Measurements from ENCODE around the gene RAB5B. TPM values are rescaled to one million over a fixed set of nuclear protein-coding genes. Genes with fewer than 3 reads are reported as not detected.

Gene RAB5B
- polyA plus RNA-seq, 3 donors, result 44.0 to 63.0 (median 48.5) TPM

DNA sequence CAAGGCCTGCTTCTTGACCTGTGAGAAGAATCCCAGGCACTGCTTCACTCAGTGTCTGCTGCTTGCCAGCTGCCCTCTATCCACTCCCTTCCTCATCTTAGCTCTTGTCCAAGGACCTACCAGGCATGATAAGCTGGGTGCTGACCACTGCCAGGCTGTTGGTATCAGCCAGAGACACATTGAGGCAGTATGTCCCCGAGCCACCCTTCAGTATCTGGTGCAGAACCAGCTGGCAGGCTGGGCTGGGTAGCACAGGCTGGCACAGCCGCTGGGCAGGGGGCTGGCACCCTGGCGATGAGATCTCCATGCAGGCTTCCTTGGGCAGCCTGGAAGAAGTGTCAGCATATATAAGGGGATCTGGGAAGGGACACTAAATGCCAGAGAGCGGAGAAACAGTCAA is 18.5 kb upstream of the RAB5B start:
- peaks cover 0 to 7% (median 1%) of the 10 kb centered on the region in 3 donors for H3K27me3 Mint-ChIP-seq (ENCODE audit: low read depth in 3 of 3)
- peaks cover 2% of the 10 kb centered on the region for H3K4me1 Mint-ChIP-seq
- H3K27ac ChIP-seq (ENCODE audit: low read depth in 1 of 2, low read length in 2 of 2), result no peak overlapping the region
- H2AFZ ChIP-seq (ENCODE audit: insufficient read depth, low read depth, low read length, poor library complexity, severe bottlenecking), result no peak overlapping the region
- no peak overlapping the region for H3K9ac ChIP-seq (ENCODE audit: insufficient read depth, low read length, poor library complexity, severe bottlenecking)
- no peaks in the 10 kb centered on the region for H4K20me1 ChIP-seq (ENCODE audit: insufficient read depth, low read length)
- H3K27ac Mint-ChIP-seq, result peak overlapping the region in 4 of 7 donors; percentile 43 to 70 (median 56)
- no peaks in the 10 kb centered on the region for H3K79me2 ChIP-seq (ENCODE audit: insufficient read depth, low read length)
- no peaks in the 10 kb centered on the region for H3K9me3 Mint-ChIP-seq
- TF ChIP-seq, protein P1, sequence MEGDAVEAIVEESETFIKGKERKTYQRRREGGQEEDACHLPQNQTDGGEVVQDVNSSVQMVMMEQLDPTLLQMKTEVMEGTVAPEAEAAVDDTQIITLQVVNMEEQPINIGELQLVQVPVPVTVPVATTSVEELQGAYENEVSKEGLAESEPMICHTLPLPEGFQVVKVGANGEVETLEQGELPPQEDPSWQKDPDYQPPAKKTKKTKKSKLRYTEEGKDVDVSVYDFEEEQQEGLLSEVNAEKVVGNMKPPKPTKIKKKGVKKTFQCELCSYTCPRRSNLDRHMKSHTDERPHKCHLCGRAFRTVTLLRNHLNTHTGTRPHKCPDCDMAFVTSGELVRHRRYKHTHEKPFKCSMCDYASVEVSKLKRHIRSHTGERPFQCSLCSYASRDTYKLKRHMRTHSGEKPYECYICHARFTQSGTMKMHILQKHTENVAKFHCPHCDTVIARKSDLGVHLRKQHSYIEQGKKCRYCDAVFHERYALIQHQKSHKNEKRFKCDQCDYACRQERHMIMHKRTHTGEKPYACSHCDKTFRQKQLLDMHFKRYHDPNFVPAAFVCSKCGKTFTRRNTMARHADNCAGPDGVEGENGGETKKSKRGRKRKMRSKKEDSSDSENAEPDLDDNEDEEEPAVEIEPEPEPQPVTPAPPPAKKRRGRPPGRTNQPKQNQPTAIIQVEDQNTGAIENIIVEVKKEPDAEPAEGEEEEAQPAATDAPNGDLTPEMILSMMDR (IDR thresholded peaks at IDR 0.05), result no peak
- peaks cover 35 to 38% of the 10 kb centered on the region in 2 donors for H3K36me3 ChIP-seq (replicated peaks in 1 of 2; ENCODE audit: control insufficient read depth in 1 of 2, insufficient read depth in 2 of 2, low read length in 2 of 2)
- intact Hi-C loops (cut with micrococcal nuclease), result no loop called here
- DNase-seq, result no peak
- no peaks in the 10 kb centered on the region for H3K27me3 ChIP-seq (ENCODE audit: control insufficient read depth in 2 of 2, insufficient read depth in 2 of 2, low read length in 2 of 2)
- WGBS (ENCODE audit: insufficient coverage), result 93% methylated on average over 3 of the region's 4 CpGs
- H3K4me3 ChIP-seq (replicated peaks in 1 of 3; ENCODE audit: low read depth in 2 of 3, low read length in 3 of 3), result no peak overlapping the region
- H3K36me3 Mint-ChIP-seq, result peaks cover 37 to 42% of the 10 kb centered on the region in 2 donors
- no peak overlapping the region for H3K4me2 ChIP-seq (replicated peaks; ENCODE audit: extremely low read depth, low read length, poor library complexity, severe bottlenecking)
- no peak overlapping the region for H3K4me3 Mint-ChIP-seq
- no peaks in the 10 kb centered on the region for H3K9me3 ChIP-seq (replicated peaks in 1 of 2; ENCODE audit: control insufficient read depth in 1 of 2, insufficient read depth in 1 of 2, low read length in 2 of 2)
- H3K4me1 ChIP-seq (ENCODE audit: control insufficient read depth in 1 of 2, insufficient read depth in 2 of 2, low read length in 2 of 2), result no peaks in the 10 kb centered on the region

DNA sequence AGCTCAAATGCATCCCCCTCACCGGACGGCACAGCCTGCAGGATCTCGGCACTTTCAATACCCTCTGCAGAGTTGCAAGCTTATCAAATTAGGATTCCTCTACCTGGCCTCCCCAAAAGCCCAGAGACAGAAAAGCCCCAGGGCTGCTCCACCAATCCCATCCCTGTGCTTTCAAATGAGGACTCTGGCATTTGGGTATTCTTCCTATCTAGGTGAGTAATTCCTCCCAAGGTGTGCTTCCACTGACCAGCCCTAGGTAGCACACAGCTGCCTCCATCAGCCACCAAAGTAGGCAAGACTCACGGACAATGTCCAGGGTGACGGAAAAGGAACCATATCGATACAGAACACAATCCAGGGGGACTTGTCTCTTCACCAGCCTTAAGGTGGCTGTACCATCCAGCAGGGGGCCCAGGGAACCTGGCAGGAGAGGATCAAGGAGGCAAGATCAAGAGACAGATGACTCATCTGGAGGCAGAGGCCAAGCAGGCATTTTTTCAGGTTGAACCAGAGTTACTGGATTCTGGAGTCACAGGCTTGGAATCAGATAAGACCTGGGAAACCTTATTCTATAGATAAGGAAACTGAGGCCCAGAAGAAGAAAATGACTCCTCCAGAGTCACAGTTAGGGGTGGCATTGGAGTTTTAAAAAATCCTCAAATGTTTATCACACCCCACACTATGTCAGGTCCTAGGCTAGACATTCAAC is 17.9 kb upstream of the RAB5B start:
- Histone ChIP-seq H3K9ac (ENCODE audit: insufficient read depth, low read length, poor library complexity, severe bottlenecking) (no peak overlapping the region), H3K4me2 (replicated peaks; ENCODE audit: extremely low read depth, low read length, poor library complexity, severe bottlenecking) (no peak overlapping the region), H3K36me3 (replicated peaks in 1 of 2; ENCODE audit: control insufficient read depth in 1 of 2, insufficient read depth in 2 of 2, low read length in 2 of 2) (peaks cover 35 to 36% of the 10 kb centered on the region in 2 donors), H3K27ac (ENCODE audit: low read depth in 1 of 2, low read length in 2 of 2) (no peak overlapping the region), H4K20me1 (ENCODE audit: insufficient read depth, low read length) (no peaks in the 10 kb centered on the region), H2AFZ (ENCODE audit: insufficient read depth, low read depth, low read length, poor library complexity, severe bottlenecking) (no peak overlapping the region), H3K4me3 (replicated peaks in 1 of 3; ENCODE audit: low read depth in 2 of 3, low read length in 3 of 3) (no peak overlapping the region), H3K27me3 (ENCODE audit: control insufficient read depth in 2 of 2, insufficient read depth in 2 of 2, low read length in 2 of 2) (no peaks in the 10 kb centered on the region), H3K79me2 (ENCODE audit: insufficient read depth, low read length) (no peaks in the 10 kb centered on the region), H3K4me1 (ENCODE audit: control insufficient read depth in 1 of 2, insufficient read depth in 2 of 2, low read length in 2 of 2) (no peaks in the 10 kb centered on the region), H3K9me3 (replicated peaks in 1 of 2; ENCODE audit: control insufficient read depth in 1 of 2, insufficient read depth in 1 of 2, low read length in 2 of 2) (no peaks in the 10 kb centered on the region)
- Mint-ChIP-seq H3K4me1 (peaks cover 2% of the 10 kb centered on the region), H3K4me3 (no peak overlapping the region), H3K27me3 (ENCODE audit: low read depth in 3 of 3) (peaks cover 0 to 7% (median 1%) of the 10 kb centered on the region in 3 donors), H3K27ac (peak overlapping the region in 2 of 7 donors; percentile 59 to 73), H3K9me3 (no peaks in the 10 kb centered on the region), H3K36me3 (peaks cover 35 to 36% of the 10 kb centered on the region in 2 donors)
- WGBS (ENCODE audit: insufficient coverage), result 95% methylated on average over 5 of the region's 6 CpGs
- TF ChIP-seq, protein P1 (IDR thresholded peaks at IDR 0.05), result peak; percentile 18
- DNase-seq, result peak in 2 of 3 donors; percentile 16 to 43
- intact Hi-C loops (cut with micrococcal nuclease), result no loop called here
